H9 (cell line): Measurements from ENCODE around the gene FASTKD1. TPM values are rescaled to one million over a fixed set of nuclear protein-coding genes. Genes with fewer than 3 reads are reported as not detected.

Experiments used
- DNase-seq: peaks from one replicate; pipeline ENCODE4 v3.0.0-alpha.2; 2017
- H2AFZ ChIP-seq: one replicate; pipeline ENCODE4 v1.6.1; 2013; ENCODE audit warnings: mild to moderate bottlenecking, low read length, control low read depth, moderate library complexity
- H2AK5ac ChIP-seq: 2 replicates; pipeline ENCODE4 v1.6.1; 2013; ENCODE audit warnings: low read length, control low read depth, mixed read lengths; ENCODE audit not compliant: insufficient read length
- H2BK120ac ChIP-seq: one replicate; pipeline ENCODE4 v1.6.1; 2013; ENCODE audit warnings: low read depth, mild to moderate bottlenecking, low read length, control low read depth, inconsistent platforms; ENCODE audit not compliant: poor library complexity, severe bottlenecking
- H2BK12ac ChIP-seq: 2 replicates; pipeline ENCODE4 v1.6.1; 2013; ENCODE audit warnings: low read length, control low read depth, mixed read lengths, low read depth; ENCODE audit not compliant: insufficient read length
- H2BK15ac ChIP-seq: 2 replicates; pipeline ENCODE4 v1.6.1; 2013; ENCODE audit warnings: low read depth, low read length, control low read depth
- H2BK20ac ChIP-seq: one replicate; pipeline ENCODE4 v1.6.1; 2013; ENCODE audit warnings: low read depth, mild to moderate bottlenecking, low read length, control low read depth, inconsistent platforms; ENCODE audit not compliant: poor library complexity, severe bottlenecking
- H2BK5ac ChIP-seq: 2 replicates; pipeline ENCODE4 v1.6.1; 2013; ENCODE audit warnings: low read length, control low read depth, mixed read lengths; ENCODE audit not compliant: insufficient read length
- H3K14ac ChIP-seq: 2 replicates; pipeline ENCODE4 v1.6.1; 2013; ENCODE audit warnings: low read length, control low read depth; ENCODE audit not compliant: insufficient read depth
- H3K18ac ChIP-seq: 2 replicates; pipeline ENCODE4 v1.6.1; 2013; ENCODE audit warnings: low read depth, mild to moderate bottlenecking, mixed read lengths, low read length, control low read depth; ENCODE audit not compliant: insufficient read length
- H3K23ac ChIP-seq: 2 replicates; pipeline ENCODE4 v1.6.1; 2013; ENCODE audit warnings: low read length, control low read depth, mixed read lengths, low read depth; ENCODE audit not compliant: insufficient read length
- H3K23me2 ChIP-seq: 2 replicates; pipeline ENCODE4 v1.6.1; 2013; ENCODE audit warnings: low read depth, mild to moderate bottlenecking, mixed read lengths, low read length, control low read depth; ENCODE audit not compliant: insufficient read length, poor library complexity, severe bottlenecking
- H3K27ac ChIP-seq: 2 replicates; pipeline ENCODE4 v1.5.1; 2013; ENCODE audit warnings: low read length, control low read depth, mixed read lengths, low read depth; ENCODE audit not compliant: insufficient read length
- H3K27me3 ChIP-seq: 2 replicates; pipeline ENCODE4 v1.6.1; 2013; ENCODE audit warnings: low read length, control low read depth, inconsistent platforms; ENCODE audit not compliant: insufficient read depth
- H3K4ac ChIP-seq: 2 replicates; pipeline ENCODE4 v1.6.1; 2013; ENCODE audit warnings: low read depth, mild to moderate bottlenecking, control low read depth, inconsistent platforms, low read length, moderate library complexity
- H3K4me1 ChIP-seq: 2 replicates; pipeline ENCODE4 v1.6.1; 2013; ENCODE audit warnings: low read length, control low read depth, inconsistent platforms; ENCODE audit not compliant: insufficient read depth
- H3K4me2 ChIP-seq: 2 replicates; pipeline ENCODE4 v1.6.1; 2013; ENCODE audit warnings: low read length, control low read depth, mixed read lengths; ENCODE audit not compliant: insufficient read length, insufficient read depth
- H3K56ac ChIP-seq: 2 replicates; pipeline ENCODE4 v1.6.1; 2013; ENCODE audit warnings: low read depth, mild to moderate bottlenecking, mixed read lengths, low read length, control low read depth; ENCODE audit not compliant: insufficient read length
- H3K79me1 ChIP-seq: 2 replicates; pipeline ENCODE4 v1.6.1; 2013; ENCODE audit warnings: low read depth, mild to moderate bottlenecking, moderate library complexity, low read length, control low read depth, inconsistent platforms; ENCODE audit not compliant: insufficient read depth, poor library complexity, severe bottlenecking
- H3K79me2 ChIP-seq: 2 replicates; pipeline ENCODE4 v1.6.1; 2013; ENCODE audit warnings: low read length, control low read depth, inconsistent platforms; ENCODE audit not compliant: insufficient read depth
- H3K9ac ChIP-seq: 2 replicates; pipeline ENCODE4 v1.6.1; 2013; ENCODE audit warnings: low read length, control low read depth, mixed read lengths; ENCODE audit not compliant: insufficient read length; ENCODE audit errors: extremely low read depth
- H3K9me3 ChIP-seq: one replicate; pipeline ENCODE4 v1.6.1; 2013; ENCODE audit warnings: low read depth, low read length, inconsistent platforms; ENCODE audit not compliant: control insufficient read depth
- H3T11ph ChIP-seq: one replicate; pipeline ENCODE4 v1.6.1; 2013; ENCODE audit warnings: mild to moderate bottlenecking, low read length, control low read depth, inconsistent platforms
- H4K20me1 ChIP-seq: one replicate; pipeline ENCODE4 v1.6.1; 2013; ENCODE audit not compliant: control insufficient read depth, insufficient read length, insufficient read depth
- H4K5ac ChIP-seq: 2 replicates; pipeline ENCODE4 v1.6.1; 2013; ENCODE audit warnings: low read depth, mild to moderate bottlenecking, mixed read lengths, low read length, control low read depth; ENCODE audit not compliant: insufficient read length
- H4K8ac ChIP-seq: replicated peaks from 2 replicates; pipeline ENCODE4 v1.6.1; 2013; ENCODE audit warnings: low read length, control low read depth, mixed read lengths, low read depth; ENCODE audit not compliant: insufficient read length
- H4K91ac ChIP-seq: 2 replicates; pipeline ENCODE4 v1.6.1; 2013; ENCODE audit warnings: low read depth, mild to moderate bottlenecking, moderate library complexity, mixed read lengths, low read length, control low read depth; ENCODE audit not compliant: insufficient read length
- H3K27ac Mint-ChIP-seq, 3 experiments: 2 replicates in 2 of 3; 3 replicates in 1 of 3; pipeline ENCODE4 v1.8.0; 2020 to 2021; ENCODE audit warnings: mixed read lengths in 3 of 3, mild to moderate bottlenecking in 1 of 3, moderate library complexity in 1 of 3
- H3K27me3 Mint-ChIP-seq: 2 replicates; pipeline ENCODE4 v1.8.0; 2021; ENCODE audit warnings: low read depth, mild to moderate bottlenecking, moderate library complexity, mixed read lengths
- H3K36me3 Mint-ChIP-seq, 3 experiments: 2 replicates in 2 of 3; 3 replicates in 1 of 3; pipeline ENCODE4 v1.8.0; 2020 to 2021; ENCODE audit warnings: low read depth in 3 of 3, mixed read lengths in 3 of 3; ENCODE audit not compliant: insufficient read depth in 1 of 3
- H3K4me1 Mint-ChIP-seq, 2 experiments: 2 replicates each; pipeline ENCODE4 v1.8.0; 2020; ENCODE audit warnings: mixed read lengths in 2 of 2
- H3K4me3 Mint-ChIP-seq, 2 experiments: 2 replicates in 1 of 2; 3 replicates in 1 of 2; pipeline ENCODE4 v1.8.0; 2020 to 2021; ENCODE audit warnings: mild to moderate bottlenecking in 2 of 2, mixed read lengths in 2 of 2, moderate library complexity in 1 of 2
- H3K9me3 Mint-ChIP-seq, 2 experiments: 2 replicates in 1 of 2; 3 replicates in 1 of 2; pipeline ENCODE4 v1.8.0; 2020; ENCODE audit warnings: mild to moderate bottlenecking in 2 of 2, mixed read lengths in 2 of 2, moderate library complexity in 1 of 2
- CTCF ChIP-seq: fragments of 200-600 bp; sonication (generic); conservative IDR thresholded peaks from 3 replicates; pipeline ENCODE4 v1.8.0; 2021; ENCODE audit warnings: antibody characterized with exemption, mild to moderate bottlenecking
- WGBS: extraction: QIAGEN DNeasy Blood & Tissue Kit; methylation state at CpG from one replicate; pipeline ENCODE4 v1.1.7; 2013; ENCODE audit warnings: missing lambda C conversion rate, low lambda C conversion rate, mixed read lengths; ENCODE audit not compliant: insufficient read length; ENCODE audit errors: extremely low coverage; 5-methylcytosine and 5-hydroxymethylcytosine counted together
- total RNA-seq: library from RNA; stranded (reverse); gene quantifications from 2 replicates; pipeline ENCODE4 v1.2.1, GENCODE V29; 2021

Gene FASTKD1
- total RNA-seq, 1 experiment from 2014 or later = 47.6 TPM

- Histone ChIP-seq H3K27ac (no peak overlapping the region), H2BK15ac (no peak overlapping the region), H4K91ac (no peak overlapping the region), H3K4ac (no peak overlapping the region), H3K56ac (no peak overlapping the region), H4K5ac (no peak overlapping the region), H2BK12ac (no peak overlapping the region), H2BK120ac (no peak overlapping the region), H3K23ac (no peak overlapping the region), H3K18ac (no peak overlapping the region), H3K4me1 (no peaks in the 10 kb centered on the region), H4K20me1 (no peaks in the 10 kb centered on the region), H3K79me1 (no peaks in the 10 kb centered on the region), H2BK5ac (no peak overlapping the region), H2AK5ac (no peak overlapping the region), H3K9ac (no peak overlapping the region), H3K9me3 (no peaks in the 10 kb centered on the region), H3K4me2 (no peak overlapping the region), H2BK20ac (no peak overlapping the region), H3K14ac (no peak overlapping the region), H4K8ac (no peak overlapping the region), H3K79me2 (no peaks in the 10 kb centered on the region; the same call in 1 of the 2 replicates), H3K27me3 (no peaks in the 10 kb centered on the region), H2AFZ (no peak overlapping the region), H3T11ph (no peak overlapping the region), H3K23me2 (no peaks in the 10 kb centered on the region)
- H3K4me3 Mint-ChIP-seq = no peak overlapping the region
- H3K27ac Mint-ChIP-seq = no peak overlapping the region; a peak in 1 of 7 replicates
- no peak for TF ChIP-seq CTCF
- H3K9me3 Mint-ChIP-seq = peaks cover 9% of the 10 kb centered on the region in 2 experiments
- H3K4me1 Mint-ChIP-seq = no peaks in the 10 kb centered on the region
- no CpG with 5 or more reads among the region's 1 CpG for WGBS
- DNase-seq = no peak
- no peaks in the 10 kb centered on the region for H3K27me3 Mint-ChIP-seq
- H3K36me3 Mint-ChIP-seq = peaks cover 25 to 71% (median 53%) of the 10 kb centered on the region in 3 experiments
Observed at GRCh38 chr2:169620509-169620908, 46.8 kb upstream of the FASTKD1 start.
